Nephron progenitor cell (in vitro differentiated cells): ENCODE results near the gene ASS1.

ENCODE experiments used
- DNase-seq: peaks from one replicate; pipeline ENCODE4 v3.0.0; 2021
- H3K27ac Mint-ChIP-seq: 2 replicates; pipeline ENCODE4 v1.8.0; 2021; ENCODE audit warnings: mild to moderate bottlenecking, moderate library complexity, mixed read lengths
- H3K27me3 Mint-ChIP-seq: 2 replicates; pipeline ENCODE4 v1.8.0; 2021; ENCODE audit warnings: mild to moderate bottlenecking, low read depth, mixed read lengths; ENCODE audit not compliant: poor library complexity
- H3K36me3 Mint-ChIP-seq: 2 replicates; pipeline ENCODE4 v1.8.0; 2021; ENCODE audit warnings: low read depth, mixed read lengths
- H3K4me1 Mint-ChIP-seq: 2 replicates; pipeline ENCODE4 v1.8.0; 2021; ENCODE audit warnings: mixed read lengths
- H3K4me3 Mint-ChIP-seq: 2 replicates; pipeline ENCODE4 v1.8.0; 2021; ENCODE audit warnings: mild to moderate bottlenecking, moderate library complexity, mixed read lengths
- H3K9me3 Mint-ChIP-seq: 2 replicates; pipeline ENCODE4 v1.8.0; 2021; ENCODE audit warnings: mild to moderate bottlenecking, moderate library complexity, mixed read lengths
- TF ChIP-seq, protein P1 (sequence below): fragments of 200-600 bp; sonication (generic); IDR thresholded peaks from 2 replicates; pipeline ENCODE4 v1.5.0; 2021; ENCODE audit warnings: antibody characterized with exemption

Gene ASS1

DNA sequence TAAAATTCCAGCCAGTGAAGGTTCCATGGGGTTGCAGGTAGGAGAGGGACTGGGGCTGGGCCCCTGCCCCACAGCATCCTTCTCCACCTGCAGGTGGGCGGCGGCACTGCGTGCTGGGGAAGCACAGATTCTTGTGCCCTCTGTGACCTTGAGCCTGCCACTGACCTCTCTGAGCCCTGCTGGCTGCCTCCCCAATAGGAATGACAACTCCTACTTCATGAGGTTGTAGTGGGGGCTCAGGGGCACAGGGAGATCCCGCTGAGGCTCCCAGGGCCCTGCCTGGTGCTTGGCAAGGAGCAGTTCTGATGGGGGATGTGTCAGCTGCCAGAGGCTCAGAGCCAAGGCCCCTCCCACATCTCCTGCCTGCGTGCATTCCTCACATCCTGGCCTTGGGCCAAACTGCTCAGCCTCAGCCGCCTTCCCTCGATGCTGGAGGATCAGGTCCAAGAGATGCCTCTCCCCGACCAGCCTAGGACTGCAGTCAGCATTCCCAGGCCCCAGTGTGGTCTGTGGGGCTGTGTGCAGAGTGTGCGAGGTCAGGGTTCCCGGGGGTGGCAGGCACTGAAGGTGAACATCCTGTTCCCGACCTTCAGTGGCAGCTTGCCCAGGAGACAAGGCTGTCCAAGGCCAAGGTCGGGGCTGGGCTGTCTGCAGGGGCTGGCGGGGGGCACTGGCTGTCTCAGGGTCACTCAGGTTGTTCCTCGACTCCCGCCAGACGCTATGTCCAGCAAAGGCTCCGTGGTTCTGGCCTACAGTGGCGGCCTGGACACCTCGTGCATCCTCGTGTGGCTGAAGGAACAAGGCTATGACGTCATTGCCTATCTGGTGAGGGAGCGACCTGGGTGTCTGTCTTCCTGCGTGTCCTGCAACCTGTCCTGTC, 7.0 kb downstream of the ASS1 start:
- Mint-ChIP-seq H3K27ac (no peak overlapping the region), H3K4me1 (peaks cover 33% of the 10 kb centered on the region)
- DNase-seq, result peak; percentile 49

DNA sequence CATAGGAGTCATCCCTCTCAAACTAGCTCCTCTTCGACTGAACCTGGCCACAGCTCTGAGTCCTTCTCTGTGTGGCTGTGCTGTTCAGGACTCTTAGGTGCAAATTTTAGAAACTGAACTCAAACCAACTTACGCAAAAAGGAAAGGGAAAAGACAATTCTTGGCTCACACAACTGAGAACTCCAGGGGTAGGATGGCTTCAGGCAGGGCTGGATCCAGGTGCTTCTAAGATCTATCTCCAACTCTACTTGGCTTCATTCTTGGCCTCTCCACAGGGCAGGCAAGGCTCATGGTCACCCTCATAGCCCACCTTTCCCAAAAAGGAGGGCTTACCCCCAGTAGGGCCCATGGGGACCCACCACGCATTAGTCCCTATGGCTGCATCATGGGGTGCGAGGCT, 8.1 kb downstream of the ASS1 start:
- Mint-ChIP-seq H3K27ac (no peak overlapping the region), H3K27me3 (peaks cover 19% of the 10 kb centered on the region)
- TF ChIP-seq, protein P1, sequence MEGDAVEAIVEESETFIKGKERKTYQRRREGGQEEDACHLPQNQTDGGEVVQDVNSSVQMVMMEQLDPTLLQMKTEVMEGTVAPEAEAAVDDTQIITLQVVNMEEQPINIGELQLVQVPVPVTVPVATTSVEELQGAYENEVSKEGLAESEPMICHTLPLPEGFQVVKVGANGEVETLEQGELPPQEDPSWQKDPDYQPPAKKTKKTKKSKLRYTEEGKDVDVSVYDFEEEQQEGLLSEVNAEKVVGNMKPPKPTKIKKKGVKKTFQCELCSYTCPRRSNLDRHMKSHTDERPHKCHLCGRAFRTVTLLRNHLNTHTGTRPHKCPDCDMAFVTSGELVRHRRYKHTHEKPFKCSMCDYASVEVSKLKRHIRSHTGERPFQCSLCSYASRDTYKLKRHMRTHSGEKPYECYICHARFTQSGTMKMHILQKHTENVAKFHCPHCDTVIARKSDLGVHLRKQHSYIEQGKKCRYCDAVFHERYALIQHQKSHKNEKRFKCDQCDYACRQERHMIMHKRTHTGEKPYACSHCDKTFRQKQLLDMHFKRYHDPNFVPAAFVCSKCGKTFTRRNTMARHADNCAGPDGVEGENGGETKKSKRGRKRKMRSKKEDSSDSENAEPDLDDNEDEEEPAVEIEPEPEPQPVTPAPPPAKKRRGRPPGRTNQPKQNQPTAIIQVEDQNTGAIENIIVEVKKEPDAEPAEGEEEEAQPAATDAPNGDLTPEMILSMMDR, result no peak

More for the DNA sequence above, 7.0 kb downstream of the ASS1 start:
- H3K4me3 Mint-ChIP-seq, result no peak overlapping the region
- H3K27me3 Mint-ChIP-seq, result peaks cover 12% of the 10 kb centered on the region
- H3K36me3 Mint-ChIP-seq, result no peaks in the 10 kb centered on the region
- H3K9me3 Mint-ChIP-seq, result no peaks in the 10 kb centered on the region
- TF ChIP-seq, protein P1, result peak; percentile 55

DNA sequence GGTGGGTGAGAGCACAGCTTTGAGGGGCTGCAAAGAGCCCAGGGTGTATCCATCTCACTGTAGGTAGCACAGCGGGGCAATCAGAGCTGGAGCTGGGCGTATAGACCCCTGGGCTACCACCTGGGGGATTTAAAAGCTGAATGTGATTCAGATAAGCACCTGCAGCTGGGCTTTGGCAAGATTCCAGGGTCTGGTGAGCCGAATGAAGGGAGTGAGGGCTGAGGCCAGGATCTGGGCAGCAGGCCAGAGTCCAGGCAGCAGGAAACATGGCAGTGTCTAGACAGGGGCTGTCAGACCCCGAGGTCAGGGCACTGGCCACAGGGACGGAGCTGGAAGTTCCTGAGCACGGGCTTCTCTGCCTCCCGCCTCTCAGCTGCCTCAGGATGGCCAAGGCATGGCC, 8.7 kb downstream of the ASS1 start:
- Mint-ChIP-seq H3K36me3 (no peaks in the 10 kb centered on the region), H3K9me3 (no peaks in the 10 kb centered on the region), H3K4me1 (peaks cover 17% of the 10 kb centered on the region), H3K4me3 (no peak overlapping the region), H3K27me3 (peaks cover 19% of the 10 kb centered on the region), H3K27ac (no peak overlapping the region)
- DNase-seq, result no peak
- TF ChIP-seq, protein P1, result no peak

More for the DNA sequence above, 8.1 kb downstream of the ASS1 start:
- peaks cover 22% of the 10 kb centered on the region for H3K4me1 Mint-ChIP-seq
- no peak for DNase-seq
- H3K9me3 Mint-ChIP-seq, result no peaks in the 10 kb centered on the region
- no peak overlapping the region for H3K4me3 Mint-ChIP-seq
- H3K36me3 Mint-ChIP-seq, result no peaks in the 10 kb centered on the region

DNA sequence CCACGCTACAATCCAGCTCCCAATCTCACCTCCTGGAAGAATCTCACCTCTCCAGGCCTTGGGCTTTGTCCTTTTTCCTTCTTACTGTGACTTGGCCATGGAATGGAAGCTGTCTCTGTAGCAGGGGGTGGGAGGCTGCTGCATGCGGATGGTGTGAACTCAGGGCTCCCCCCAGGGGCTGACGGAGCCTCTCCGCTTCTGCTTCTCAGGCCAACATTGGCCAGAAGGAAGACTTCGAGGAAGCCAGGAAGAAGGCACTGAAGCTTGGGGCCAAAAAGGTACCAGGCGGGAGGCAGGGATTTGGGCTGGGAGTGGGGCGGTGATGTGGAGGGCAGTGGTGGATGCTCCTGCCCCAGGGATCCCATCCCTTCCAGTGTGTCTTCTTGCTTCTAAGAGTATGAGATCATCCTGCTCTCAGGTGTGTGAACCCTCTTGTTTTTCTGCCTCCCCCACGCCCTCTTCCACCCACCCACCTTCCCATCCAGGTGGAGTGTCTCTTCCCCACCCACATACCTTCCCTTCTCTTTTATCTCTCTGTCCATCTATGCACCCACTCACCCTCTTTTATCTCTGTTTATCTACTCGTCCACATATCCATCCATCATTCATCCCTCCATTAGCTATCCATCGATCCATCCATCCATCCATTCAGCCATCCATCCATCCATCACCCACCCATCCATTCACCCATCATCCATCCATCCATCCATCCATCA, 9.5 kb downstream of the ASS1 start:
- H3K27ac Mint-ChIP-seq, result no peak overlapping the region
- no peaks in the 10 kb centered on the region for H3K9me3 Mint-ChIP-seq
- DNase-seq, result no peak
- TF ChIP-seq, protein P1, result no peak
- no peaks in the 10 kb centered on the region for H3K36me3 Mint-ChIP-seq
- no peak overlapping the region for H3K4me3 Mint-ChIP-seq
- H3K4me1 Mint-ChIP-seq, result peaks cover 17% of the 10 kb centered on the region
- H3K27me3 Mint-ChIP-seq, result peaks cover 19% of the 10 kb centered on the region

DNA sequence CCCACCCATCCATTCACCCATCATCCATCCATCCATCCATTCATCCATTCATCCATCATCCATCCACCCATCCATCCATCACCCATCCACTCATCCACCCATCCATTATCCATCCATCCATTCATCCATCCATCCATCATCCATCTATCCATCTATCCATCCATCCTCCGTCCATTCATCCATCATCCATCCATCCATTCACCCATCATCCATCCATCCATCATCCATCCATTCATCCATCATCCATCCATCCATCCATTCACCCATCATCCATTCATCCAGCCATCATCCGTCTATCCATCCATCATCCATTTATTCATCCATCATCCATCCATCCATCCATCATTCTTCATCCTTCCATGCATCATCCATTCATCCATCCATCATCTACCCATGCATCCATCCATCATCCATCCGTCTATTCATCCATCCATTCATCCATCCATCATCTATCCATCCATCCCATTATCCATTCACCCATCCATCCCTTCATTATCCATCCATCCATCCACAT, 10.1 kb downstream of the ASS1 start:
- no peak overlapping the region for H3K27ac Mint-ChIP-seq
- peaks cover 17% of the 10 kb centered on the region for H3K27me3 Mint-ChIP-seq

More for the DNA sequence above, 10.1 kb downstream of the ASS1 start:
- DNase-seq, result no peak
- H3K4me1 Mint-ChIP-seq, result peaks cover 17% of the 10 kb centered on the region
- H3K4me3 Mint-ChIP-seq, result no peak overlapping the region
- TF ChIP-seq, protein P1, result no peak
- H3K36me3 Mint-ChIP-seq, result no peaks in the 10 kb centered on the region
- H3K9me3 Mint-ChIP-seq, result no peaks in the 10 kb centered on the region
